Tongue (tissue), 2 donors: ENCODE results near the gene KDM6B. TPM values are rescaled to one million over a fixed set of nuclear protein-coding genes. Genes with fewer than 3 reads are reported as not detected.

Source experiments
- DNase-seq: peaks from one replicate; pipeline ENCODE4 v3.0.0-alpha.2; 2015
- total RNA-seq: library from RNA; depleted of rRNA; stranded (reverse); fragments of >200 nt; gene quantifications from one replicate; pipeline ENCODE4 v1.2.3, GENCODE V29; 2014

Gene KDM6B
- total RNA-seq, 1 donor from 2014 or later = 8.4 TPM

DNA sequence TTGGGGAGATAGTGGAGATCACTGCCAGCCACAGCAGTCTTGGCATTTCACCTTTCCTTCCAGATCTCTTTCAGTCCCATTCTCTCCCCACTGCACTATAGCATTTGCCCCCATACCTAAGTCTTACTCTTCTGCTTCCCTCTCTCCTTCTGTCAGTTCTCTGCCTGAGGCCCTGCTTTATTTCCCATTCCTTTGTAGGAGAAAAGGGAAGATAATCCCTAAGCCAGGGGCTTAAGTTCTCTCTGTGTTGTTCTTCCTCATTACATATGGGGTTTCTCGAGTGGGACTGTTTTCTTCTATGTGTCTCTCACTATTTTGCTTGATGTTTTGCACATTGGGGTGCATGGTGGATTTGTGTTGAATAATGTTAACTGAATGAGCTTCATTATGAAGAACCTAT, 6.4 kb downstream of the KDM6B start:
- DNase-seq = no peak

DNA sequence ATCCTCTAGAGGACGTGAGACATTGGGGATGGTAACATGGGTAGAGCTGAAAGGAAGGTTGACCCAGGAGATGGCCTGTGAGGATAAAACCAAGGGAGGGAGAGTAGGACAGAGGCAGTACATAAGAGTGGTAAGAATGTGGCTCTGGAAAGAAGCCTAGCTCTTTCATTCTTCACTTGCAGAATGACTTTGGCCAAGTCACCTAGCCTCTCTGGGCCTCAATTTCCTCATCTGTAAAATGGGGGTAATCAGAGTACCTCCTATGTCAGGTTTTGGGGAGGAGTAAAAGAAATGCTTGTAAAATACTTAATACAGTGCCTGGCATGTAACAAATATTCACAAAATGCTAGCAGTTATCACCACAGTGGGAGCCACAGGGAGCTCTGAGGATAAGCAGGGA, 6.9 kb downstream of the KDM6B start:
- DNase-seq = no peak

DNA sequence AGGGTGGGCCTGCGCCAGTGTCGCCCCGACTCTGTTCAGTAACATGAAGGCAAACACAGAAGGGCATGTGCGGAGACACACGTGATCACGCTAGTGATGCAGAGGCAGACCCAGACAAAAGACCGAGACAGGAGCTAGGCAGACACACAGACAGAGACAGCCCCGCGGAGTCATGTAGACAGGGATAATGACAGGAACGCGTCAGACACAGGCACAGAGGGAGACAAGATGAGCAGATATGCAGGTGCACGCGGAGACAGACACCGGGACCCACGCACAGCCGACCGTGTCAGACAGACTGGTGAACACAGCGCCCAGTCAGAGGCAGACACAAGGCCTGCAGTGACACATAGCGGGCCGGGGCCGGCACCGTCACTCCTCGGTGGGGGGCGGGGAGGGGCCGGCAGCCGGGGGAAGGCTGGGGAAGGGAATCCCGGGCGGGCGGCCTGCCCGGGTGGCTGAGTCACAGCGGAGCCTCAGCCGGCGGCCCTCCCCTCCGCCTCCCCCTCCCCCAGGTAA, 7.4 kb downstream of the KDM6B start:
- DNase-seq = peak; percentile 90

DNA sequence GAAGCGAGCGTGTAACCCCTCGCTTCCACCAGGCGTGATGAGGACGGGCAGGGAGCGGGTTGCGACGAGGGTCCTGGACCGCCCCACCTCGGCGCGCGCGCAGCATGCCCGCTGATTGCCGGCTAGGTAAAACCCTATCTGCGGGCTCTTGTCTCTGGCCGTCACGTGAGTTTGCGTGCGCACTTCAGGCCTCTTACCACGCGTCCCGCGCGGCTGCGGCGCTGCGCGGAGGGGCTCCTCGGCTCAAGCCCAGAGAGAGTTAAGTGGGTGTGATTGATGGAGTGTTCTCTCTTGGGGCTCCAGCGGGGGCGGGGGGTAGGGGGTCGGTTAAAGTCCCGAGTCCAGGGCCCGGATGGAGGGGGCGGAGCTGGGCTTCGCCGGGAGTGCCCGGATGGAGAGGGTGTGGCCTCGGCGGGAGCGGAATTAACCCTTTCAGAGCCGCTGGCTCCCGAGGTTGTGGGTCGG, 7.9 kb downstream of the KDM6B start:
- peak; percentile 97 for DNase-seq

DNA sequence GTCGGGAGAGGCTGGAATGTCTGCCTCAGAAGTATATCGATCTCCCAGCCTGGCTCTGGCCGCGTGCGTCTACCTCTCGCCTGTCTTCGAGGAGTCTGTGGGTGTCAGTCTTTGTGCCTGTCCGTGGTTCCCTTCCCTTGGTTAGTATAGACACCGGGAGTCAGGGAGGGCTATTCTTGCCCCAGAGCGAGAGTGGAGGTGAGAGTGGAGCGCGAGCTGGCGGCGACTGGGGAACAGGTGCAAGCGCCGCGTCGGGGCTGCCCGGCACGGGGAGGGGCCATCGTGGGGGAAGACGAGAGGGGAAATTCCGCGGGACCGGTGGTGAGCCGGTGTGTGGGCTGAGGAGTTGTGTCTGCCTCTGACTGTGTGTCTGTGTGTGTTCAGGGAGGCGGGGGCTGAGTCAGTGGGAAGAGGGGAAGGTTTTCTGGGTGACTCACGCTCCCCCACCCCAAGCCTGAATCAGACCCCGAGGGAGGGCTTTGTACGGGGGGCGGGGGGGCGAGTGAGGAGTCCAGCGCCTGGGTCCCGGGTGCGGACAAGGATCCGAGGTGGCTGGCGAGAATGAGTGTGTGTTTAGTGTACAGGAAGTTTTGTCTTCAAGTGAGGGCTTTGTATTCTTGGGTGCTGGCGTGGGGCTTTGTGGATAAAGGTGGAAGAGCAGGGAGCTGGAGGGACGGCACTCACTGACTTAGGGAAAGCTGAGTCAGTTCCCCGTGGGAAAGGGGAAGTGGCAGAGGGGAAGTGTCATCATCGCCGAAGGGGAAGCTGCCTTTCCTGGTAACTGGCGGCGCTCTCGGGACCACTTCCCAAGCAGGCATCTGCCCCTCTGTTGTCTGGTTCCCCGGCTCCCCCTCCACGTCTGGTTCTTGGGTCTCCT, 8.6 kb downstream of the KDM6B start:
- peak; percentile 72 for DNase-seq

DNA sequence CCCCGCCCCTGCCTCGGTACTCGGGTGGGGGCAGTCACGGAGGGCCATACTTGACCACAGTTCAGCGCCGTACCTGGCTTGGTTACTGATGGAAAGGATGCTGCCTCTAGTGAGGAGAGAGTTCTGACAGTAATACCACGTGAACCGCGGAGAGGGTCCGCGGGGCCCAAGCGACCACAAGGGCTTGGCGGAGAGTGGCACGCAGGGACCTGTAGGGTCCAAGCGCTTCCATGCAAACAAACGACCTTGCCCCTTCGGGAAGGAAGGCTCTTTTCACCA, 9.2 kb downstream of the KDM6B start:
- no peak for DNase-seq

DNA sequence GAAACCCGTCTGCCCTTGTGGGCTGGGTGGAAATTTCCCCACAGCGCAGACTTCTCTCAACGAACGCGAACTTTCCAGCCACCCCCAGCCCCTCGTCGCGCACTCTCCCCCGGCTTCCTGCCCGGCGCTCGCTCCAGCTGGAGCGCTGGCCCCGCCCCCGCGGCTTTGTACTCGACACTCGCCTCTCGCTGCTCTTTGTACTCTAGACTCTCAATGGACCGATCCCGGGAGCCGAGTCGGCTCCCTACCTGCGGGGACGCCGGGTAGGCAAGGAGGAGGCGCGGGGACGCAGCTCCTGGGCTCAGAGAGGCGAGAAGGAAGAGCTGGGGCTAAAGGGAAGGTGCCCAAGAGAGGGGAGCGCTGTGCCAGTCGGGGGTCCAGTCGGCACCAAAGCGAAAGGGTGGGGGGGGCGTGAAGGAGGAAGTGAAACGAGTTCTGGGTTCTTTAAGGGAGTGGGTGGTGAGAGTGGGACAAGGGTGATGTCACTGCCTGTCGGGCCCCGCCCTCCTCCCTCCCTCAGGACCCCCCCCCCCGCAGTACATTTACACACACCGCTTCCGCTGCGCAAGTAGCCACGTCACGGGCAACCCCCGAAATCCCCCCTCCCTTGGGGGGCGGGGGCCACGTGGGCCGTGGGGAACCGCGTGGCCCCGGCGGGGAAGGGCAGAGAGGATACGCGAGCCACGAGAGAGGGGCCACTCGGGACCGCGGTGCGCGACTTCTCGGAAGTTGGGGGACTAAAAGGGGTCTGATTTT, 9.7 kb downstream of the KDM6B start:
- peak; percentile 84 for DNase-seq

DNA sequence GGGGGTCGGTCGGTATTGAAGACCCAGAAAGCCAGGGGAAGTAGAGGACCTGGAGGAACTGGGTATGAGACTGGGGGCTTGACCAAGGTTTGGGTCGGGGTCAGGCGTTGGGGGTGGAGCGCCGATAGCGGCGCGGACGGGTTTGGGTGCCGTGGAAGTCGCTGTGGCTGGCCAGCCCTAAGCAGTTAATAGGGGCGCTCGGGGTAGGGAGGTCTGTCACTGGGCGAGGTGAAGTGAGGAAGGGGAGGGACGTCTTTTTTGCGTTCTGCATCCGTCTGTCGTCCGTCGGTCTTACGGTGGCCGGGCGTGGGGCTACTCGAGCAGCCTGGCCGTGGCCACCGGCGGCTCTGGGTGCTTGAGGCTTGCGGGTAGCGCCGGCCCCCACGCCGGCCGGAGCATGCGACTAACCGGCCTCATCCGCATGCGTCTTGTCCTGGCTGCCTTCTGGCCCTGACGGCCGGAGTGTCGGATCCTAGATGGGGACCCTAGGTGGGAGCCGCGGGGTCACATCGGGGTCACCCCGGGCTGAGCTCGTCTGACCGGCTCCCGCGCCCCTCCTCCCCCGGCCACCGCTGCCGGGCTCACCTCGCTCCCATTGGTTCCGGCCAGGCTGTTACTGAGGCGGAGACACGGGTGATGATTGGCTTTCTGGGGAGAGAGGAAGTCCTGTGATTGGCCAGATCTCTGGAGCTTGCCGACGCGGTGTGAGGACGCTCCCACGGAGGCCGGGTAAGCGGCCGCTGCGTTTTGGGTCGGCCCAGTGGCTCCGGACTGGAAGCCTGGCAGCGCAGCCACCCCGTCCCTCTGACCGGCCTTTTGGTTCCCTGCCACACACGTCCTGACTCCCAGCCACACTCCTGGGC, 10.5 kb downstream of the KDM6B start:
- peak; percentile 97 for DNase-seq

DNA sequence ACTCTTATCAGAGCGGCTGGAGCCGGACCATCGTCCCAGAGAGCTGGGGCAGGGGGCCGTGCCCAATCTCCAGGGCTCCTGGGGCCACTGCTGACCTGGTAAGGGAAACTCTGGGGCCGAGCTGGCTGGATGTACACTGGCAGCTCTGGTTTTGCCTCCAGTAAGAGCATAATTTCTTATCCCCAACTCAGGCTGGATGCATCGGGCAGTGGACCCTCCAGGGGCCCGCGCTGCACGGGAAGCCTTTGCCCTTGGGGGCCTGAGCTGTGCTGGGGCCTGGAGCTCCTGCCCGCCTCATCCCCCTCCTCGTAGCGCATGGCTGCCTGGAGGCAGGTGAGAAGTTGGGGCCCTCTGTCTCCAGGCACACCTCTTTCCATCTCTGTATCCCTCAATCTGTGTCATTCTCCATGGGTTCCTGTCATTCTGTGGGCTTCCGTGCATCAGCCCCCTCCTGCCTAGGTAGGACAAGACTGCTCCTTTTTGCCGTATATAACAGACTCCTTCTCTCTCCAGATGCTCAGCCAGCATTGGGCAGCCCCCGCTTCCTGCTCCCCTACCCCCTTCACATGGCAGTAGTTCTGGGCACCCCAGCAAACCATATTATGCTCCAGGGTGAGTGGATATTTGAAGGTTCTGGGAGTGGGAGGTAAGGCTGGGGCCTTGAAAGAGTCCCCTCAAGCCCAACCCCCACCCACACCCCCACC, 11.5 kb downstream of the KDM6B start:
- DNase-seq = no peak

DNA sequence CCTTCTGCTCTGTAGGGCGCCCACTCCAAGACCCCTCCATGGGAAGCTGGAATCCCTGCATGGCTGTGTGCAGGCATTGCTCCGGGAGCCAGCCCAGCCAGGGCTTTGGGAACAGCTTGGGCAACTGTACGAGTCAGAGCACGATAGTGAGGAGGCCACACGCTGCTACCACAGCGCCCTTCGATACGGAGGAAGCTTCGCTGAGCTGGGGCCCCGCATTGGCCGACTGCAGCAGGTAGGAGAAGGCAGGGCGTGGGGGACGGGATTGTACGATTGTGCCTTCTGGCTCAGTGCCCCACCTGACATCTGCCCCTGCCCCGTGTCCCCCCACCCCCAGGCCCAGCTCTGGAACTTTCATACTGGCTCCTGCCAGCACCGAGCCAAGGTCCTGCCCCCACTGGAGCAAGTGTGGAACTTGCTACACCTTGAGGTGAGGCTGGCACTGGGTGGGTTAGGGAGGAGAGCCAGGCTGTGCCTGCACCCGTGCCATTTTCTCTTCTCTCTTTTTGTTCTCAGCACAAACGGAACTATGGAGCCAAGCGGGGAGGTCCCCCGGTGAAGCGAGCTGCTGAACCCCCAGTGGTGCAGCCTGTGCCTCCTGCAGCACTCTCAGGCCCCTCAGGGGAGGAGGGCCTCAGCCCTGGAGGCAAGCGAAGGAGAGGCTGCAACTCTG, 12.2 kb downstream of the KDM6B start:
- no peak for DNase-seq

DNA sequence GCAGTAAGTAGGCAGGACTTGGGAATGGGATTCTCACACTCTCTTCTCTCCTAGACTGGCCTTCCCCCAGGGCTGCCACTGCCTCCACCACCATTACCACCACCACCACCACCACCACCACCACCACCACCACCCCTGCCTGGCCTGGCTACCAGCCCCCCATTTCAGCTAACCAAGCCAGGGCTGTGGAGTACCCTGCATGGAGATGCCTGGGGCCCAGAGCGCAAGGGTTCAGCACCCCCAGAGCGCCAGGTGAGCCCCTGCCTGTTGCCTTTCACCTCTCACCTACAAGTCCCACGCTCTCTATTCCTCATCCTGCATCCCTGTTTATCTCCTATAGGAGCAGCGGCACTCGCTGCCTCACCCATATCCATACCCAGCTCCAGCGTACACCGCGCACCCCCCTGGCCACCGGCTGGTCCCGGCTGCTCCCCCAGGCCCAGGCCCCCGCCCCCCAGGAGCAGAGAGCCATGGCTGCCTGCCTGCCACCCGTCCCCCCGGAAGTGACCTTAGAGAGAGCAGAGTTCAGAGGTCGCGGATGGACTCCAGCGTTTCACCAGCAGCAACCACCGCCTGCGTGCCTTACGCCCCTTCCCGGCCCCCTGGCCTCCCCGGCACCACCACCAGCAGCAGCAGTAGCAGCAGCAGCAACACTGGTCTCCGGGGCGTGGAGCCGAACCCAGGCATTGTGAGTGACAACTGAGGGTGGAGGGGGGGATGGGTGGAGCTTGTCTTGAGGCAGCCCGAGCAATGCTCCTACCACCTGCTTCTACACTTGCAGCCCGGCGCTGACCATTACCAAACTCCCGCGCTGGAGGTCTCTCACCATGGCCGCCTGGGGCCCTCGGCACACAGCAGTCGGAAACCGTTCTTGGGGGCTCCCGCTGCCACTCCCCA, 13.0 kb downstream of the KDM6B start:
- no peak for DNase-seq

DNA sequence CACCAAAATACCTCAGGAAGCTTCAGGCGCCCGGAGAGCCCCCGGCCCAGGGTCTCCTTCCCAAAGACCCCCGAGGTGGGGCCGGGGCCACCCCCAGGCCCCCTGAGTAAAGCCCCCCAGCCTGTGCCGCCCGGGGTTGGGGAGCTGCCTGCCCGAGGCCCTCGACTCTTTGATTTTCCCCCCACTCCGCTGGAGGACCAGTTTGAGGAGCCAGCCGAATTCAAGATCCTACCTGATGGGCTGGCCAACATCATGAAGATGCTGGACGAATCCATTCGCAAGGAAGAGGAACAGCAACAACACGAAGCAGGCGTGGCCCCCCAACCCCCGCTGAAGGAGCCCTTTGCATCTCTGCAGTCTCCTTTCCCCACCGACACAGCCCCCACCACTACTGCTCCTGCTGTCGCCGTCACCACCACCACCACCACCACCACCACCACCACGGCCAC, 14.1 kb downstream of the KDM6B start:
- DNase-seq = no peak

DNA sequence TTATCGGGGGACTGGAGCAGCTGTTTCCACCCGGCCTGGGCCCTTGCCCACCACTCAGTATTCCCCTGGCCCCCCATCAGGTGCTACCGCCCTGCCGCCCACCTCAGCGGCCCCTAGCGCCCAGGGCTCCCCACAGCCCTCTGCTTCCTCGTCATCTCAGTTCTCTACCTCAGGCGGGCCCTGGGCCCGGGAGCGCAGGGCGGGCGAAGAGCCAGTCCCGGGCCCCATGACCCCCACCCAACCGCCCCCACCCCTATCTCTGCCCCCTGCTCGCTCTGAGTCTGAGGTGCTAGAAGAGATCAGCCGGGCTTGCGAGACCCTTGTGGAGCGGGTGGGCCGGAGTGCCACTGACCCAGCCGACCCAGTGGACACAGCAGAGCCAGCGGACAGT, 14.7 kb downstream of the KDM6B start:
- no peak for DNase-seq

DNA sequence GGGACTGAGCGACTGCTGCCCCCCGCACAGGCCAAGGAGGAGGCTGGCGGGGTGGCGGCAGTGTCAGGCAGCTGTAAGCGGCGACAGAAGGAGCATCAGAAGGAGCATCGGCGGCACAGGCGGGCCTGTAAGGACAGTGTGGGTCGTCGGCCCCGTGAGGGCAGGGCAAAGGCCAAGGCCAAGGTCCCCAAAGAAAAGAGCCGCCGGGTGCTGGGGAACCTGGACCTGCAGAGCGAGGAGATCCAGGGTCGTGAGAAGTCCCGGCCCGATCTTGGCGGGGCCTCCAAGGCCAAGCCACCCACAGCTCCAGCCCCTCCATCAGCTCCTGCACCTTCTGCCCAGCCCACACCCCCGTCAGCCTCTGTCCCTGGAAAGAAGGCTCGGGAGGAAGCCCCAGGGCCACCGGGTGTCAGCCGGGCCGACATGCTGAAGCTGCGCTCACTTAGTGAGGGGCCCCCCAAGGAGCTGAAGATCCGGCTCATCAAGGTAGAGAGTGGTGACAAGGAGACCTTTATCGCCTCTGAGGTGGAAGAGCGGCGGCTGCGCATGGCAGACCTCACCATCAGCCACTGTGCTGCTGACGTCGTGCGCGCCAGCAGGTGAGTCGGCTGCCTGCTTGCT, 15.2 kb downstream of the KDM6B start:
- no peak for DNase-seq

DNA sequence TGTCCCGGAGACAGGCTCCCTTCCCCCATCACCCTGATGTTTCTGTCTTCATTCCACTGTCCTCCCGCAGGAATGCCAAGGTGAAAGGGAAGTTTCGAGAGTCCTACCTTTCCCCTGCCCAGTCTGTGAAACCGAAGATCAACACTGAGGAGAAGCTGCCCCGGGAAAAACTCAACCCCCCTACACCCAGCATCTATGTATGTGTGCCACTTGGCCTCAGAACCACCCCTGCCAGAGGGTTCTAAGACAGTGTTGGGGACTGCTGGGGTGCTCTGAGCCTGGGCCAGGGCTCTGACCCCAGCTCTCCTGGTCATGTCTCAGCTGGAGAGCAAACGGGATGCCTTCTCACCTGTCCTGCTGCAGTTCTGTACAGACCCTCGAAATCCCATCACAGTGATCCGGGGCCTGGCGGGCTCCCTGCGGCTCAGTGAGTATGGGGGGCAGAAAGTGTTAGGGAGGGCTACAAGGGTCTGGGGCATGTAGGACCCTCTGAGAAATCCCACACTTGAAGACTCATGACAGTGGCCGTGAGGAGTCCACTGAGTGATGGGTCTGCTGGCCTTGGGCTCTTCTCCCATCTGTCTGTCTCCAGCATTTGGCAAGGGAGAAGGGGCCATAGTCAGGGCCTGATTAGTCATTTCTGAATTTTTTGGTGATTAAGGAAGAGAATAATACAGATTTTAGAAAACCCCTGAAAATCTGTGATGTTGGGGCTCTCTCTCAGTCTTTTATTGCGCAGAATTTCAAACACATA, 15.9 kb downstream of the KDM6B start:
- DNase-seq = no peak

DNA sequence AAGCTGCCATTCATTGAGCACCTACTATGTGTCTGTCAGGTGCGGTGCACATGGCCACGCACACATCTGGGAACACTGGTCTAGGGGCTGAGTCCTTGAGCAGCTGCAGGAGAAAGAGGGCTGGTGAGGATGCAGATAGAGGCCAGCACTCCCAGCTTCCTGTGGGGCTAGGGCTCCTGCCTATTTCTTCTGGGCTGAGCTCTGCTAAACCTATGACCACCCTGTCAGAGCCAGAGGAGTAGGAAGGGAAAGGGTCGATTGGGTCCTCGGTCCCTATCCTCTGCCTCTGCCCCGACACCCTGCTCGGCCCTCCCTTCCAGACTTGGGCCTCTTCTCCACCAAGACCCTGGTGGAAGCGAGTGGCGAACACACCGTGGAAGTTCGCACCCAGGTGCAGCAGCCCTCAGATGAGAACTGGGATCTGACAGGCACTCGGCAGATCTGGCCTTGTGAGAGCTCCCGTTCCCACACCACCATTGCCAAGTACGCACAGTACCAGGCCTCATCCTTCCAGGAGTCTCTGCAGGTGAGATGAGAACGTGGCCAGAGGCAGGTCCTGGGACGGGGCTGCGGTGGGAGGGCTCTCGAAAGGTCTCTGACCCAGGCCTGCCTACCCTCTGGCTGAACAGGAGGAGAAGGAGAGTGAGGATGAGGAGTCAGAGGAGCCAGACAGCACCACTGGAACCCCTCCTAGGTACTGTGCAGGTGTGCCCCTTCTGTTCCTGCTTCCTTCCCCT, 16.9 kb downstream of the KDM6B start:
- DNase-seq = no peak

DNA sequence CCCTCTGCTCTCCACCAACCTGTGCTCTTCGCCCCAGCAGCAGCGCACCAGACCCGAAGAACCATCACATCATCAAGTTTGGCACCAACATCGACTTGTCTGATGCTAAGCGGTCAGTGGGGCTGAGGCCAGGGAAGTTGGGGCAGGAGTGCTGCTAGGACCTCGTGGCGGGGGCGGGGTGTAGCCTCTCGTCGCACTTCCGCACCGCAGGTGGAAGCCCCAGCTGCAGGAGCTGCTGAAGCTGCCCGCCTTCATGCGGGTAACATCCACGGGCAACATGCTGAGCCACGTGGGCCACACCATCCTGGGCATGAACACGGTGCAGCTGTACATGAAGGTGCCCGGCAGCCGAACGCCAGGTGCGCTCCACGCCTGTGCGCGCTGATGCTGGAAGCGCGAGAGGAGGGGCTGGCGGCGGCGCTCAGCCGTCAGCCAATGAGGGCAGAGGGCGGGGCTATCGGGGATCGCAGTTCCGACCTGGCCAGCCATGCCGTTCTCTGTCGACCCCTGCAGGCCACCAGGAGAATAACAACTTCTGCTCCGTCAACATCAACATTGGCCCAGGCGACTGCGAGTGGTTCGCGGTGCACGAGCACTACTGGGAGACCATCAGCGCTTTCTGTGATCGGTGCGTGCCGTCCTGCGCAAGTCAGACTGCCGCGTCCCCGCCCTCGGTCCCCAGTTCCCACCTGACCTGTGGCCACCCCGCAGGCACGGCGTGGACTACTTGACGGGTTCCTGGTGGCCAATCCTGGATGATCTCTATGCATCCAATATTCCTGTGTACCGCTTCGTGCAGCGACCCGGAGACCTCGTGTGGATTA, 17.6 kb downstream of the KDM6B start:
- DNase-seq = peak; percentile 96
